C1 segment of cervical spinal cord (tissue), 14 donors: ENCODE measurements around the gene GHRL.
A peak's percentile ranks its signal among the peaks of the same experiment; 100 is the strongest.
"Not testable (repeated sequence)": the region's sequence is repeated elsewhere in the genome, so short reads cannot be mapped to it uniquely, and the experiment has no call there.

Source experiments
- DNase-seq, 14 donors: peaks; one replicate each; lab custom pipeline; 2025; lab: John Stamatoyannopoulos, UW

The GHRL gene

GRCh38 chr3:10299175-10299574 is 6.4 kb upstream of the GHRL start:
- DNase-seq = no peak

GRCh38 chr3:10298064-10298463 is 5.3 kb upstream of the GHRL start:
- DNase-seq = not testable (repeated sequence)

- no peak for DNase-seq
Measured at GRCh38 chr3:10294030-10294586, 1.4 kb upstream of the GHRL start.

- DNase-seq = no peak
Measured at GRCh38 chr3:10291641-10292040, 1.1 kb downstream of the GHRL start.

- no peak for DNase-seq
Measured at GRCh38 chr3:10290481-10291176, 2.1 kb downstream of the GHRL start.

- DNase-seq = no peak
Measured at GRCh38 chr3:10289787-10290355, 2.9 kb downstream of the GHRL start.

GRCh38 chr3:10289077-10289476 is 3.7 kb downstream of the GHRL start:
- no peak for DNase-seq

- no peak for DNase-seq
Measured at GRCh38 chr3:10288575-10288960, 4.2 kb downstream of the GHRL start.

- no peak for DNase-seq
Measured at GRCh38 chr3:10287936-10288574, 4.7 kb downstream of the GHRL start.

GRCh38 chr3:10286596-10287295 is 6.0 kb downstream of the GHRL start:
- peak in 6 of 14 donors; percentile 5 to 73 (median 14) for DNase-seq

GRCh38 chr3:10286133-10286524 is 6.6 kb downstream of the GHRL start:
- DNase-seq = no peak

- no peak for DNase-seq
Measured at GRCh38 chr3:10285272-10286132, 7.2 kb downstream of the GHRL start.

- DNase-seq = no peak
Measured at GRCh38 chr3:10284496-10284895, 8.3 kb downstream of the GHRL start.

GRCh38 chr3:10283638-10284037 is 9.1 kb downstream of the GHRL start:
- DNase-seq = peak in 1 of 14 donors; percentile 12

- DNase-seq = no peak
Measured at GRCh38 chr3:10281951-10282350, 10.8 kb downstream of the GHRL start.

- DNase-seq = no peak
Measured at GRCh38 chr3:10280571-10280970, 12.2 kb downstream of the GHRL start.

- DNase-seq = no peak
Measured at GRCh38 chr3:10280177-10280529, 12.6 kb downstream of the GHRL start.

- no peak for DNase-seq
Measured at GRCh38 chr3:10279384-10280176, 13.2 kb downstream of the GHRL start.

GRCh38 chr3:10278501-10278900 is 14.2 kb downstream of the GHRL start:
- DNase-seq = no peak

- DNase-seq = no peak
Measured at GRCh38 chr3:10277115-10277625, 15.6 kb downstream of the GHRL start.
